Heart left ventricle (tissue), 13 donors: ENCODE results near the gene GALNT18.

Experiments
- CTCF ChIP-seq, 12 donors: fragments of 200-600 bp; sonication (generic) in 4 of 12; IDR thresholded peaks; one replicate each; pipeline versions ENCODE4 v1.5.0 to v1.8.0; 2018 to 2022; ENCODE audit warnings: antibody characterized with exemption in 12 of 12, mild to moderate bottlenecking in 5 of 12
- POLR2A ChIP-seq, 2 donors: fragments of 450-650 bp; IDR thresholded peaks; one replicate each; pipeline ENCODE4 v1.6.1; 2017; ENCODE audit warnings: antibody characterized with exemption in 2 of 2, mild to moderate bottlenecking in 2 of 2, moderate library complexity in 2 of 2
- donor health status: ischemic (EF 13 %, LVEDD 7.1; RV severe dilation, severe dysfunction).
- donor health status: DM: no; HTN: yes; CAD: no.
- donor health status: DM: no; HTN: no; CAD: no.
- donor health status: ischemic (EF 25% LVEDD 6.9; RV normal size, moderate dysfunction).
- donor health status: ischemic (EF 25% LVEDD 5.7; RV mildly dilated, moderate dysfunction).
- donor health status: ischemic (EF 35%, LVEDD 5.7; RV mildly dilated, moderate dysfunction).
- donor health status: nonischemic (EF 11% LVEDD 7.7; RV severe dilation, severe dysfunction).
- donor health status: DM: yes; HTN: yes; CAD: no.
- donor health status: PGD.
- donor health status: ischemic (EF 29% LVEDD 5.4; RV normal size, mild dysfunction).
- donor health status: nonischemic (EF 23%, LVEDD 6.1; RV moderate dilation, normal function).

GRCh38 chr11:11577251-11577855 is 44.5 kb downstream of the GALNT18 start:
- no peak for TF ChIP-seq CTCF (IDR thresholded peaks at IDR 0.05)
- no peak for TF ChIP-seq POLR2A (IDR thresholded peaks at IDR 0.05)
